MM.1S (cell line): ENCODE results near the gene BMPR1A.

ENCODE experiments used
- CTCF ChIP-seq: fragments of 300-600 bp; sonication (generic); IDR thresholded peaks from 2 replicates; pipeline ENCODE4 v1.5.1; 2016; ENCODE audit warnings: antibody characterized with exemption, low read length, mixed read lengths
- EZH2 ChIP-seq: fragments of 300-600 bp; sonication (generic); optimal IDR thresholded peaks from 2 replicates; pipeline ENCODE3; 2017; ENCODE audit warnings: low read depth, mild to moderate bottlenecking, antibody characterized with exemption, low read length, mixed read lengths
- EZH2phosphoT487 ChIP-seq: fragments of 300-600 bp; sonication (generic); IDR thresholded peaks from 2 replicates; pipeline ENCODE4 v1.6.1; 2018; ENCODE audit warnings: antibody characterized with exemption, low read length

GRCh38 chr10:86825366-86825765, 68.9 kb downstream of the BMPR1A start:
- TF ChIP-seq CTCF (no peak), EZH2 (no peak), EZH2phosphoT487 (no peak)
